Stimulated activated CD4-positive, alpha-beta T cell treated with anti-CD3 and anti-CD28 coated beads, TNF-alpha, amount 100 ng/mL, for 24 hours (primary cell): ENCODE measurements around the gene SPARCL1.
"Not testable (repeated sequence)": the region's sequence is repeated elsewhere in the genome, so short reads cannot be mapped to it uniquely, and the experiment has no call there.

ENCODE experiments used
- DNase-seq, 3 experiments: peaks; one replicate each; pipeline ENCODE4 v3.0.0-alpha.2; 2020; ENCODE audit warnings: low read depth in 3 of 3

SPARCL1 gene, protein sequence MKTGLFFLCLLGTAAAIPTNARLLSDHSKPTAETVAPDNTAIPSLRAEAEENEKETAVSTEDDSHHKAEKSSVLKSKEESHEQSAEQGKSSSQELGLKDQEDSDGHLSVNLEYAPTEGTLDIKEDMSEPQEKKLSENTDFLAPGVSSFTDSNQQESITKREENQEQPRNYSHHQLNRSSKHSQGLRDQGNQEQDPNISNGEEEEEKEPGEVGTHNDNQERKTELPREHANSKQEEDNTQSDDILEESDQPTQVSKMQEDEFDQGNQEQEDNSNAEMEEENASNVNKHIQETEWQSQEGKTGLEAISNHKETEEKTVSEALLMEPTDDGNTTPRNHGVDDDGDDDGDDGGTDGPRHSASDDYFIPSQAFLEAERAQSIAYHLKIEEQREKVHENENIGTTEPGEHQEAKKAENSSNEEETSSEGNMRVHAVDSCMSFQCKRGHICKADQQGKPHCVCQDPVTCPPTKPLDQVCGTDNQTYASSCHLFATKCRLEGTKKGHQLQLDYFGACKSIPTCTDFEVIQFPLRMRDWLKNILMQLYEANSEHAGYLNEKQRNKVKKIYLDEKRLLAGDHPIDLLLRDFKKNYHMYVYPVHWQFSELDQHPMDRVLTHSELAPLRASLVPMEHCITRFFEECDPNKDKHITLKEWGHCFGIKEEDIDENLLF

DNA sequence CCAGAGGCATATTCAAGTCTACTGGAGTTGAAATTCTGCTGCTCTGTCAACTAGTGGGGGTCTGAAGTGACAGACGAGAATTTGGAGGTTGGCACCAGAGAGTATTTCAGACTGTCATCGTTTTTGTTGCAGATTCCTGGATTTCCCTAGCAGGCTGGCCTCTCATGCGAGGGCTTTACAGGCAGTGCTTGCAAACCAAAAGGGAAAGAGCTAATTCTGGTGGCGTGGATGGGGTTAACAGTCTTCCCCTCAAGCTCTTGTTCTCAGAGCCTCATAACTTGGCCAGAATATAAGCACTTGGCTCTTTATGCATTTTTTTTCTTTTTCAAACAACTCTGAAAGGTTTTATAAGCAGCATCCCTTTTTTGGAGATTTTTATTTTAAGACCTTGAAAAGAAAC, at the start of gene SPARCL1:
Gene SPARCL1, minus strand, starts transcription at position 190 of the 400 bp plus-strand sequence. CDS start 29,802 bp downstream, outside the sequence.
- no peak for DNase-seq

DNA sequence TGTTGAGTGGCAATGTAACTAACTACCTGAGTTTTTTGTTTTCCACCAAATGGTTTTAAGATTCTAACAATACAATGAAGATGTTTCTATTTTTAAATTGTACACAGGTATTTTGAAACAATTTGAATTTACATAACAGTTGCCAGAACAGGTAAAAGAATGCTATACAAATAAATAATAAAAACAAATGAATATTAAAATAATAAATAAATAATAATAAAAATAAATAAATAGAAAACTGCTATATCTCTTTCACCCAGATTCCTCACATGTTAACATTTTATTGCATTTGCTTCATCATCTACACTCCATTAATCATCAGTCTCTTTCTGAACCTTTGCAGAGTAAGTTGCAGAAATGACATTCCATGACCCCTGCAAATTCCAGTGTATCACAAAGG, 46.8 kb upstream of the SPARCL1 start:
- no peak for DNase-seq

DNA sequence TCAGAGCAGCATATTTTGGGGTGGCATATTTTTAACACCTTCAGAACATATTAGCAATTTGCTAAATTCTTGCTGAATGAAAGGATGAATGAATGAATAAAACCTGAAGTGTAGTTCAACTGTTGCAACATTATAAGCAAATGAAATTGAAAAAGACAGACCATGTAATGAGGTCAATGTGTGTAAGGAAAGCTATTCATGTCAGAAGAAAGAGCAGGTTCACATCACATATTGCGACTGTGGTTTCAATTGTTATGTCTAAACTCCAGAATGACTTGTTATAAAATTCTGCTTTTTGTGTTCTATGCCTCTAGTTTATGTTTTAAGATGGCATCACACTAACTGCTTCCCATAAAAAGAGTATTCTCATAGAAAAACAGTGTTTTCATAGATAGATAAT, 46.2 kb upstream of the SPARCL1 start:
- DNase-seq = no peak

DNA sequence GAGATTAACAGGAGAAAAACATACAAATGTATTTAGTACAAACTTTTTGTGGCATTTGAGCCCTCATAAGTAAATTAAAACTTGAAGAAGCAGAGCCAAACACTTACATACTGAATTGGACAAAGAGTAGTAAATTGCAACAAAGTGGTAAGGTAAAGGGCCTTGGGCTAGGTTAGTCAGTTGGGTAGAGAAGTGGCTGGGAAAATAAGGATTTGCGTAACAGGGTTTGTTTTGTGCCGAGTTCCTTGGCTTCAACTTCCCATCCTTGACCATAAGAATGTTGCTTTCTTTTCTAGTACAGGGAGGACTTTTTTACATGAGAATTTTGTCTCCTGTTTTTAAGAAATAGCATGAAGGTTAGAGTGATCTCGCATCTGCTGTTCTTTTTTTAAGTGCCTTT, 45.8 kb upstream of the SPARCL1 start:
- DNase-seq = no peak

DNA sequence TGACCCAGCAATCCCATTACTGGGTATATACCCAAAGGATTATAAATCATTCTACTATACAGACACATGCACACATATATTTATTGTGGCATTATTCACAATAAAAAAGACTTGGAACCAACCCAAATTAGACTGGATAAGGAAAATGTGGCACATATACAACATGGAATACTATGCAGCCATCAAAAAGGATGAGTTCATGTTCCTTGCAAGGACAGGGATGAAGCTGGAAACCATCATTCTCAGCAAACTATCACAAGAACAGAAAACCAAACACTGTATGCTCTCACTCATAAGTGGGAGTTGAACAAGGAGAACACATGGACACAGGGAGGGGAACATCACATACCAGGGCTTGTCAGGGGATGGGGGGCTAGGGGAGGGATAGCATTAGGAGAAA, 45.2 kb upstream of the SPARCL1 start:
- DNase-seq = not testable (repeated sequence)

DNA sequence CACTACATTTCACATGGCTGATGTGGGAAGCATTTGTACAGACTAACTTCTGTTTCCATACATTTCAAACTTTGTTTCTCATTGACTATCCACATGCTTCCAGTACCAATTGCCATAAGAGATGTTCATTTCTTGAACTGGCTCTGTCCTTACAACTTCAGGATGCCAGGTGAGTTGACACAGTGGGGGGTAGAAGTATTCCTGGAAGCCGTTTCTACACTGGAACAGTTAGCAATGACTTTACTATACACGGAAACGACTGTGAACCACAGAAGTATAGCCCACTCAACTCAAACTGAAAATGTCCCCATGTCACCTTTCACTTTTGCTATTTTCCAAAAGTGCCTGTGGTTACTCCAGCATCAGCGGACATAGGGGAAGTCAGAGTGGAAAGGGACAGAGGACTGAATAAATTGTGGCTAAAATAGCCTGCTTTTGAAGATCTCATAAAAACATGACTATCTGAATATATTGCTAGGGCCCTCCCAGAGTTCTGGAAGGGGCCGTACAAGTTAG, 41.2 kb upstream of the SPARCL1 start:
- no peak for DNase-seq

DNA sequence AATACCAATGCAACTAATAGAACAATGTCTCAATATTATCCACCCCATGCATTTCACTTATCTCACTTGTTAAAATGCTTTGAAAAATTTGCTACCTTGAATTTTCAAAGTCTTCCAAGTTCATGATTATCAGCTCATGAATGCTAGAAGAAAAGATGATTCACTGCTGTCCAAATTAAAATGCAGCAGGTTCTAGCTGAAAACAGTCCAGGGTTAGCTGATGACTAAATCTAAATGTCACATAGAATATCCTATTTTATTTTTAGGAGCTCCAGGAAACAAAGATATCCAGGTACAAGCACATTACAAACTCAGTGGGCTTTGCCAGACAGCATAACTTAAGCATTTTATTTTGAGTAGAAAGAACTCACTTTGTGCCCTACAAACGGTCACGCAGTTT, 38.0 kb upstream of the SPARCL1 start:
- no peak for DNase-seq

DNA sequence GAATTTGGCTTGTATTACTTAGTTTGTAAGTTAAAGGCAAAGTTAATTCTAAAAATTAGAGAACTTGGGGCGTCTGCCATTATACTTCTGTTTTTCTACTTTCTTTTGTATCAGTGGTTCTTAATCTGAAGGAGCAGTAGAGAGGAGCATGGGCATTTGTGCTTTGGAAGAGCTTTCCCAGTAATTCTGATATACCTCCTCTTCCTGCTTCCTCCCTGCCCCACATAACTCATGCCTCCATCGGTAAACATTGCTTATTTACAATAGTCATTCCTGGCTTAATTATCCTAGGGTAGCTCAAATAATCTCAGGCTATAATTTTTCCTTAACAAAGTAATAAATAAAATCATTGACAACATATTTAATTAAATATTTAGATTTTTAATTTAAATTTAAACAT, 37.1 kb upstream of the SPARCL1 start:
- no peak for DNase-seq

DNA sequence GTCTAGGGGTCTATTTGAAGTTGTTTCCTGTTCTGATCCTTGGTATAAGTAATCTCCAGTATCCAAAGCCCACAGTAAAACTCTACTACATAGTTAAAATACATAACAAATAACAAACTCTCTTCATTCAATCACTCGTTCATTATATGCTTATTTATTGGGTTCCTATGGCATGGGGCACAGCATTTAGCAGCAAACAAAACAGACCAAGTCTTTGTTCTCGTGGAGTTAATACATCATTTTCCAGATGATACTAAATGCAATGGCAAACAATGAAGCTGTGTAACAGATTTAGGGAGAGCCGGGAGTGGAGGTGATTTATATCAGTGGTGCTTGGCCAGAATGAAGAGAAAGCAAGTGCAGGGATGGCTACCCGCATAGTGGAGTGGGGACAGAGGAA, 36.6 kb upstream of the SPARCL1 start:
- DNase-seq = no peak

DNA sequence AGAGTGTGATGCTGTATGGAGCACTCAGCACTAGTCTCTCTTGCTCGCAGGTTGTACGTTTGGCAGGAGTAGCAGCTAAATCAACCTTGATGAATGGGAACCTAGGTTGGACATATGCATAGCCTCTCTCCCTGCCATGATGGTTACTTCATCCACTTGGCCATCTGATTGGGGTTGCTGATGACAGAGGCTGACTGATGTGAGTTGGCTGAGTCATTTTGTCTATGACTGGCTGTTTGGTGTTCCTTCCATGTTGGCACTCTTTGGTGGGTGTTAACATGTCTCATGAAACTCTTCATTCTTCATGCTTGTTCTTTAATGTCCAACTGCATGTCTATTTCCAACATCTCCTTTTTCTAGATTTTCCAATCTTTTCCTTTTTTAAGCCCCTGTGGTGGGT, 31.6 kb upstream of the SPARCL1 start:
- DNase-seq = no peak

DNA sequence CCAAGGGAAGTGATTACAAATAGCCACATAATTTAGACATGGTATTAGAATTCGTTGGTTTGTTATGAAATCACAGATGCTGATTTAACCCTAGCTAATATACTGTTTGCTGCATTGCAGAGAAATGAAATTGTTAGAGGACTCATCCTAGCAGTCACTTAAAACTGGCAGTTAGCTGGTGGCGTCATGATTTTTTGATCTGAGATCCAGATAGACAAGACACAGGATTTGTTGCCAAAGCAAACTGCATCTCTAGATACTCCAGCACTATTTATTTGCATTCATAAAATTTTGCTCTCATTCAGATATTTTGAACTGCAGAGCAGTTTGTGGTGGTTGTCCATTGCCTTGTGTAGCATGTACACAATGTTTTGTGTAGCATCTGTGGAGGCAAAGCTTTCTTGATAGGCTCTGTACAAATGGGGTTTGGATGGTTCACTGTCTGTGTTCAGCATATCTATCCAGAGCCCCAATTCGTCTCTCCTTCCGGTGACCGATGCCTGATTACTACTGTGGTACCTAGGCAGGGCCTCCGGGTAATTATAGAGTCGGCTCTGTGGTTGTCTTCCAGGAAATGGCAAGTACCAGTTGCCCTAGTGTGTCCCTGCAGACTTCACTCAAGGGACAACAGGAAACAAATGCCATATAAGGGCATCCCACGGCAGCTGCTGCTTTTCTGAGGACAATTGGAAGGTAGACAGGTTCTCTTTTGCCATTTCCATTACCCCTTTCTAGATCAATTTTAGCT, 30.1 kb upstream of the SPARCL1 start:
- peak in 2 of 3 experiments; percentile 1 to 2 for DNase-seq

DNA sequence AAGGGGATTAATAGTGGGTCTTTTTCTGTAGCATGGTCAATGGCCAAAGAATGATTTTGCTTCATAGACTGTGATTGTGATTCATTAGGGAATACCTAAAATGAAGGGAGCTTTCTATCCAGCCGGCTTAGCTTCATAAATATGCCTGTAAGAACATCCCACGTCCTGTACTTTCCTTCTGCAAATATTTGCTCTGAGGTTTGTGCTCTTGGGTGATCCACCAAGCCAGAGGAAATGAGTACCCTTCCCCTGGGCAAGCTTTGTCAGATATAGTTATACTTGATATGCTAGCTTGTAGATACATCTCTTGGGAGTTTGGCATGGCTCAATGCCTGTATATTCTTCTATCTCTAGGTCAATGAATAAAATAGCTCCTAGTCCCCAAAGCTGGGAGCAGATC, 28.2 kb upstream of the SPARCL1 start:
- DNase-seq = no peak

DNA sequence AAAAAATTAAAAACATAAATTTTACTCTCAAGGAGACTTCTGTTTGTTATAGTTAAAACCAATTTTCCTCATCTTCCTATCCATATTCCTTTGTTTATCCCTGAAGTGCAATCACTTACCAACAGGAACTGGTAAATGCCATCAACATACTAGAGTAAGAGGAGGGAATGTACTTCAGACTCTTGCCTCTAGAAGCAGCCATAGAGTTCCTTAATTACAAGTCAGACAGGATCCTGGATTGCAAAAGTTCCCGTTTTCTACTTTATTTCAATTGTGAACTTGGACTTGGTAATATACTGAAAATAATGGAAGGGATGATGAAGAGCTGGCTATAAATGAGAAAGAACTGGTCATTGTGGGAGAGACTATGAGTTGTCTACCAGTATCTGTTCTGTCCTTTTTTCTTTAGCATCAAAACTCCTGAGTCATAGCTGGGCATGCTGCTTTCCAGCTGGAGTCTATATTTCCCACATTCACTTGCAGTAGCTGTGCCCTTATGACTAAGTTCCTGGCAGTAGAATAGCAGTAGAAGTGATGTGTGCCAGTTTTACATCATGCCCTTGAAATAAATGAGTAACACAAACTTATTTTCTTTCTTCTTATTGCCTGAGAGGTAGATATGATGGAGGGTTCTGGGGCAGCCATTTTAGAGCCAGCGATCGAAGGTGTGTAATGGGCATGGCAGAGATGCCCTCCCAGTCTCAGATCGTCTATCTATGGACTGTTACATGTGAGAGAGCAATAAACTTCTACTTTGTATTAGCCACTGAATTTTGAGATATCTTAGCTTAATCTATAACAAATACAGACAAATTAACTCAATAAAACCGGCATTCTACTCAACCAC, 26.8 kb upstream of the SPARCL1 start:
- DNase-seq = no peak

DNA sequence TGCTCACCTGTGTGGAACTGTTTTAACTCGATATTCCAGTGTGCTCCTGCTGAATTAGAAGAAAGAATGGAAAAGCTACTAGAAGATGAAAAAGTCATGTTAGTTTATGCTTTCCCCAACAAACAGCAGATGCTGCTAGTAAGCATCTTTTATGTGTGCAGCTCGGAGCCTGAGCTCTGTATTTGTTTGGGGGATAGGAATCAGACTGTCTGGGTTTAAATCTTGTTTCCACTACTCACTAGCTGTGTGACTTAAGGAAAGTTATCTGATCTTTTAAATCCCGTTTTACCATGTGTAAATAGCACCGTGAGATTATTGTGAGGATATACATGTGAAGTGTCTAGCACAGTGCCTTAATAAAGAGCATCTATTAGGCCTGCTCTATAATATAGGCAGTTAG, 24.0 kb upstream of the SPARCL1 start:
- no peak for DNase-seq

DNA sequence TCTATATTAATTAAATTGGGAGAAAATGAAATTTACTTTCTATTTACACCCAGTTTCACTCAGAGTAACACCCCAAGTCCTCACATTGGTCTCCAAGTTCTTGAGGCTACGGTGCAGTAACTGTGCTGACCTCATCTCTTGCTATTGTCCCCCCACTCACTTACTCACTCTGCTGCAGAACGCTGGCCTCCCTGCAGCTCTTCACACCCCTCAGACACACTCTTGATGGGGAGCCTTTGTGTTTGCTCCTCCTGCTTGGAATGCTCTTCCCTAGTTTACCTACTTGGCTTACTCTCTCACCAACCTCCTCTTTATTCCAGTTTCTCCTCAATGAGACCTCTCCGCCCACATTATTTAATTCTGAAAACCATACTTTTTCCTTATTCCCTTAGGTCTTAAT, 22.2 kb upstream of the SPARCL1 start:
- DNase-seq = no peak

DNA sequence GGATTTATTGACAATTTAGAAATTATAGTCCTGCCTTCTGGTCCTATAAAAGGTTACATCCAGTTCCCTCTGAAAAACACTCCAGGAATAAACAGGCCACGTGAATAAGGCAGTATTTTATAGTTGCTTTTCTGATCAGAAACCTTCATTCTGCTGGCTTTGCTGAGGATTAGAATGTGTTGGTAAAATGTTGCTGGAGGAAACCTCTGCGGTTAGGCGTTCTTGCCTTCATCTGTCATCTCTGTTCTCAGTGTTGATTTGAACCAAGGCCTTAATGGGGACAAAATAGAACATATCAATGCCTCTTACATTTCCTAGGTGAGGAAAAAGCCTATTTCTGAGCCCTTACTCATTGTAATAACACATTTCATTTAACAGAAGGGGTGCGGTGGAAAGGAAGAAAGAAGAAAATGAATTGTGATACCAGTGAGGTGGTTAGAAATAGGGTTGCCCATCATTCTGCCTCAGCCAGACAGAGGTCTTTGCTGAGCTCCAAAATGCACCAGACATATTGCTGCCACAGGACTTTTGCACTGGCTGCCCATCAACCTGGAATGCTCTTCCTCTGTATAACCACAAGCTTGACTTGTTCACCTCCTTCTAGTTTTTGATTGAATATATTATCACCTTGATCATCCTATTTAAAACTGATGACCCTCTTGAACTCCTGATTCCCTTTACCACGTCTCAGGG, 18.0 kb upstream of the SPARCL1 start:
- DNase-seq = no peak

DNA sequence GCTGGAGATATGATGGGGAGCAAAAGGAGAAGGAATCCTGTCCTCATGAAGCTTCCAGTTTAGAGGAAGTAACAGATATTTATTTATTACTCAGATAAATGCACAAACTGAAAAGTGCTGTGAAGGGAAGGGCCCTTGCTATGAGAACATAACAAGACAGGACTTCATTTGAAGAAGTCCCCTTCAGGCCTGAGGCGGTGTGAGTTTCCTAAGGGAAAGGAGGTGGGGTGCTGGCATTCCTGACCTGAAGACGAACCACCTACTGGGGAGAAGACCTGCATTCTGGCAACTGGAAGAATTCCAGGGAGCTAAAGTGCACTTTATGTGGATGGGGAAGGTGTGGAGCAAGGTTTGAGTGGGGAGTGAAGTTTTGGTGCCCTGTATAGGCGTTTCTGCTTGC, 15.9 kb upstream of the SPARCL1 start:
- no peak for DNase-seq

DNA sequence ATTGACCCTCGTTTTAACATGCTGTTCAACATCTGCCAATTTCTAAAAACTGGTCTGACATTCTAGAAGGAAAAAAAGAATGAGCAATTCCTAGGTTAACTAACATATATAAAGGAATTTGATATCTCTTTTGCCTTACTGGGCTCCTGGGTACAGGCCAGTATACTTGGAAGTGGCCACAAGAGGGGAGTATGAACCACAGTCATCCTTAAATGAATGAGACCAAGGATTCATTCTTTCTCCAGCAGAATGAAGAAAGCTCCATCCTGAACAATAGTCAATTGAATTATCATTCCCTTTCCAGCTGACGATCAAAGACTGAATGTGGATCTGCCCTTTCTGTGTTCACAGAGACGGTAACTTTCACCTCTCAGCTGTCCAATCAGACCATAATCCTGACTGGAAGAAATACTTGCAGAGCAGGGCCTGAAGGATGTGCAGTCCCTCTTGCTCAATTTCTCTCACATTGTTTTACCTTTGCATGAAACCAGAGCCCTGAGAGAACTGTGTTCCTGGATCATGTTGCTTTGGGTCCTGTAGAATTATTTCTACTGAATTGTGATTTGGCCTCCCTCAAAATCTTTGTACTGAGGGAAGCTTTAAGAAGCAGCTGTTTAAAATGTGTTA, 14.8 kb upstream of the SPARCL1 start:
- no peak for DNase-seq

DNA sequence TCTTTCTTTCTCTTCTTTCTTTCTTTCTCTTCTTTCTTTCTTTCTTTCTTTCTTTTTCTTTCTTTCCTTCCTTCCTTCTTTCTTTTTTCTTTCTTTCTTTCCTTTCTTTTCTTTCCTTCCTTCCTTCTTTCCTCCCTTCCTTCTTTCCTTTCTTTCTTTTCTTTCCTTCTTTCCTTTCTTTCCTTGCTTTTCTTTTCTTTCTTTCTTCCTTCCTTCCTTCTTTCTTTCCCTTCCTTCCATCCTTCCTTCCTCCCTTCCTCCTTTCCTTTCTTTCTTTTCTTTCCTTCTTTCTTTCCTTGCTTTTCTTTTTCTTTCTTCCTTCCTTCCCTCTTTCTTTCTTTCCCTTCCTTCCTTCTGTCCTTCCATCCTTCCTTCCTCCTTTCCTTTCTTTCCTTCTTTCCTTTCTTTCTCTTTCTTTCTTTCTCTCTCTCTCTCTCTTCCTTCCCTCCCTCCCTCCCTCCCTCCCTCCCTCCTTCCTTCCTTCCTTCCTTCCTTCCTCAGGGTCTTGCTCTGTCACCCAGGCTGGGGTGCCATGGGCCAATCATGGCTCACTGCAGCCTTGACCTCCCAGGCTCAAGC, 13.6 kb upstream of the SPARCL1 start:
- DNase-seq = no peak
